Measurements from ENCODE around the gene TRMT2A.

The TRMT2A gene

GRCh38 chr22:20146777-20147176 lies 29.8 kb upstream of the TRMT2A start:
- H2AFZ ChIP-seq (ENCODE audit: low read depth), result no peak overlapping the region
- no peaks in the 10 kb centered on the region for H4K20me1 ChIP-seq (ENCODE audit: insufficient read depth)
- H3K9ac ChIP-seq, result no peak overlapping the region
- no peaks in the 10 kb centered on the region for H3K79me2 ChIP-seq (ENCODE audit: insufficient read depth, low read depth)
- no peak overlapping the region for H3K27ac ChIP-seq
- H3K4me3 ChIP-seq (IDR thresholded peaks at IDR 0.05; ENCODE audit: insufficient read depth, low read depth, low read length), result no peak overlapping the region
- H3K36me3 ChIP-seq (ENCODE audit: insufficient read depth), result no peaks in the 10 kb centered on the region
- H3K4me2 ChIP-seq, result no peak overlapping the region
- H3K4me1 ChIP-seq (ENCODE audit: low read depth, poor library complexity, severe bottlenecking), result no peaks in the 10 kb centered on the region
- no peak for TF ChIP-seq CTCF (conservative IDR thresholded peaks at IDR 0.05; ENCODE audit: low read depth, low read length)
- H3K27me3 ChIP-seq (ENCODE audit: insufficient read depth, low read depth), result no peaks in the 10 kb centered on the region

GRCh38 chr22:20145832-20146223 lies 28.8 kb upstream of the TRMT2A start:
- H3K27me3 ChIP-seq (ENCODE audit: insufficient read depth, low read depth), result no peaks in the 10 kb centered on the region
- no peak overlapping the region for H2AFZ ChIP-seq (ENCODE audit: low read depth)
- H3K27ac ChIP-seq, result no peak overlapping the region
- H3K4me1 ChIP-seq (ENCODE audit: low read depth, poor library complexity, severe bottlenecking), result no peaks in the 10 kb centered on the region
- H3K36me3 ChIP-seq (ENCODE audit: insufficient read depth), result no peaks in the 10 kb centered on the region
- TF ChIP-seq CTCF (conservative IDR thresholded peaks at IDR 0.05; ENCODE audit: low read depth, low read length), result no peak
- H3K9ac ChIP-seq, result no peak overlapping the region
- no peak overlapping the region for H3K4me2 ChIP-seq
- no peaks in the 10 kb centered on the region for H4K20me1 ChIP-seq (ENCODE audit: insufficient read depth)
- H3K4me3 ChIP-seq (IDR thresholded peaks at IDR 0.05; ENCODE audit: insufficient read depth, low read depth, low read length), result no peak overlapping the region
- no peaks in the 10 kb centered on the region for H3K79me2 ChIP-seq (ENCODE audit: insufficient read depth, low read depth)

GRCh38 chr22:20145206-20145831 lies 28.3 kb upstream of the TRMT2A start:
- TF ChIP-seq CTCF (conservative IDR thresholded peaks at IDR 0.05; ENCODE audit: low read depth, low read length), result no peak
- H2AFZ ChIP-seq (ENCODE audit: low read depth), result no peak overlapping the region
- H3K4me2 ChIP-seq, result no peak overlapping the region
- no peaks in the 10 kb centered on the region for H3K79me2 ChIP-seq (ENCODE audit: insufficient read depth, low read depth)
- no peak overlapping the region for H3K9ac ChIP-seq
- H3K27me3 ChIP-seq (ENCODE audit: insufficient read depth, low read depth), result no peaks in the 10 kb centered on the region
- no peaks in the 10 kb centered on the region for H3K36me3 ChIP-seq (ENCODE audit: insufficient read depth)
- H4K20me1 ChIP-seq (ENCODE audit: insufficient read depth), result no peaks in the 10 kb centered on the region
- H3K4me1 ChIP-seq (ENCODE audit: low read depth, poor library complexity, severe bottlenecking), result no peaks in the 10 kb centered on the region
- no peak overlapping the region for H3K4me3 ChIP-seq (IDR thresholded peaks at IDR 0.05; ENCODE audit: insufficient read depth, low read depth, low read length)
- H3K27ac ChIP-seq, result no peak overlapping the region

DNA sequence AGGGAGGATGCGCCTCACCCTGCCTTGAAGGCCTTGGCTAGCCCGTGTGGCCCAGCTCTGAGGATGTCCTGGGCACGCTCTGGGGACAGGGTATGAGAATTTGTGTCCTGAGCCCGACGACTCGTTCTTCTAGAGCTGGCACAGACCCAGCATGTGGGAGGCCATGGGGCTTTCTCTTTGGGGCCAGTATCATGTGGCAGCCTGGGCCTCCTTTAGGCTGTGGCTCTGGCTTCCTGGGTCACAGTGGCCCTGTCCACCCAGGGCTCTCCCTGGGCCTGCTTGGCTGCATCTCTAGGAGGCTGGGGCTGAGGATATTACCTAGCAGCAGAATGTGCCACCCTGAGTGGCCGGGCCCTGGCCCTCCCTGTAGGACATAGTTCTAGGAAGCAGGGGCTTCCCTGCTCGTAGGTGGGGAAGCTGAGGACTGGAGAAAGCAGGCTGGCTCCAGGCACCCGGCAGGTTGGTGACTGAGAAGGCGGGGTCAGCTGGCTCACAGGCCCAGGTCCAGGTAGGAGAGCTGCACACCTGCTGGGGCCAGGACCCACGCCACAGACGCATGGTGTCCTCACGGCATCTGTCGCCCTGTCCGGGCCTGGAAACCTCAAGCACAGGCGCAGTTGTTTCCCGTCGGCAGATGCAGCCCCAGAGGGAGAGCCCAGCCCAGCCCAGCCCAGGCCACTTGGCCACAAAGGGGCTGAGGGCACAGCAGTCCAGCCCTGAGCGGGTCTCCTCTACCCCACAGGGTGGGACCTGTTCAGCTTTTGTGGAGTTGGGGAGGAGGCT lies 27.0 kb upstream of the TRMT2A start:
- no peaks in the 10 kb centered on the region for H3K4me1 ChIP-seq (ENCODE audit: low read depth, poor library complexity, severe bottlenecking)

More for the DNA sequence above, 27.0 kb upstream of the TRMT2A start:
- no peaks in the 10 kb centered on the region for H4K20me1 ChIP-seq (ENCODE audit: insufficient read depth)
- no peaks in the 10 kb centered on the region for H3K27me3 ChIP-seq (ENCODE audit: insufficient read depth, low read depth)
- no peak overlapping the region for H2AFZ ChIP-seq (ENCODE audit: low read depth)
- no peaks in the 10 kb centered on the region for H3K79me2 ChIP-seq (ENCODE audit: insufficient read depth, low read depth)
- no peak overlapping the region for H3K27ac ChIP-seq
- no peak overlapping the region for H3K4me3 ChIP-seq (IDR thresholded peaks at IDR 0.05; ENCODE audit: insufficient read depth, low read depth, low read length)
- no peaks in the 10 kb centered on the region for H3K36me3 ChIP-seq (ENCODE audit: insufficient read depth)
- no peak for TF ChIP-seq CTCF (conservative IDR thresholded peaks at IDR 0.05; ENCODE audit: low read depth, low read length)
- no peak overlapping the region for H3K9ac ChIP-seq
- no peak overlapping the region for H3K4me2 ChIP-seq

Measured in KMS-11 (cell line).